ENCODE data around the gene LYZL6. TPM values are rescaled to one million over a fixed set of nuclear protein-coding genes. Genes with fewer than 3 reads are reported as not detected.

Gene LYZL6
- total and polyA plus RNA-seq, 10 of the 15 experiments (the other 5 are each of a cell fraction or from before 2014, with no cell fraction given): not detected

DNA sequence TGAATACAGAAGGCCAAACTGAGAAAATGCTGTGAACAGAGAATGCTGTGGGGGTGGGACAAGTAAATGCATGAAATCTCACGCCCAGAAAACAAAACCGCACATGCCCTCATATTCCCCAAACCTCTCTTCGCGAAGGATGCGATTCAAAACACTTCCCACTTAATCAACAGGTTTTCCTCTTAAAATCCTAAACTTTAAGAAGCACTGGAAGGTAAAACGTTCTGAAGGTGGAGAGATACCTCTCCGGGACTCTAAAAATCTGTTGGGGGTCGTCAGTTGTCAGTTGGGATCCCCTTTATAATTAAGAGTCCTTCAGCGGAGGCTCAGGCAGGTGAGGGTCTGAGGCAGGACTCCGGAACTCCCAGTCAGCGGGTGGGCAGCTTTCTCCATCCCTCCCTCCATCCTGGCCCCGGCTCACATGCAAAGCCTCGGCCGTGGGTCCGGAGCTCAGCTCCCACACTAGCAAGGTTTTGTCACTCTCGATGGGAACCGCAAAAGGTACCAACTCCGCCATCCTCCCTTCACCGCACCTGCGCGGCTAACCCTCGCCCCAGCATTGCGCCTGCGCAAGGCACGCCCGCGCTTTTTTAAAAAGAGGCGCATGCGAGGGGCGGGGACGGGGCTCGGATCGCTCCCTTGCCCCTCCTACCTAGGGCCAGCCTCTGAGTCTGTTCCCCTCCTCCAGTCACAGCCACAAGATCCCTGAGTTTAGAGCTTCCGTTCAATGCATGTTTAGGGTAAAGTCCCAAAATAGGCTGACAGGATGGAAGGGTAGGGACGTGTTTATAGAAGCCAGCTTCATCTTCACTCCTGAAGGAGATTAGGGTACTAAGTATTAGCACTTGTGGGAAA, 13.1 kb downstream of the LYZL6 start, which contains the start of gene RDM1:
TSS of gene RDM1 (minus strand) at position 563 of the 855 bp plus-strand sequence. CDS start at position 517, 46 bp downstream.
- H3K27ac ChIP-seq (ENCODE audit: control insufficient read depth, insufficient read depth): peak within 1 kb of the TSS; percentile 51
- H3K4me2 ChIP-seq (ENCODE audit: control insufficient read depth, insufficient read depth): peak within 1 kb of the TSS; percentile 75
- RAD21 ChIA-PET (ENCODE audit: unreplicated experiment): interaction anchor here (0.6 to 2.3 kb wide), 12 partner anchors 9 to 219 kb away, joined by 3 to 15 read pairs (median 3); partner anchors contain the start of genes CCL5 and TAF15
- H3K9ac ChIP-seq (ENCODE audit: control insufficient read depth, insufficient read depth, low read length): peak within 1 kb of the TSS; percentile 19; the same call in 1 of the 2 replicates
- H3K79me2 ChIP-seq (ENCODE audit: control insufficient read depth, insufficient read depth, low read length): no peaks in the 10 kb centered on the region
- CTCF ChIA-PET: interaction anchor here (0.7 to 4.3 kb wide), 14 partner anchors 7 to 219 kb away, joined by 3 to 35 read pairs (median 4); no protein-coding TSS in a partner anchor
- BruUV-seq (replicated peaks): TSS peak; percentile 94
- H3K36me3 ChIP-seq (ENCODE audit: control insufficient read depth in 2 of 2, insufficient read depth in 2 of 2, low read length in 1 of 2): no peaks in the 10 kb centered on the region
- FAIRE-seq: no peak
- H2AFZ ChIP-seq (ENCODE audit: control insufficient read depth, low read depth, low read length): peak within 1 kb of the TSS; percentile 92
- in situ Hi-C loops (cut with MboI): no loop called here
- no peaks in the 10 kb centered on the region for H3K9me3 ChIP-seq (replicated peaks; ENCODE audit: control insufficient read depth, insufficient read depth, low read length)
- ATAC-seq: peak; percentile 98
- peak; percentile 53 for DNase-seq (ENCODE audit: low read depth, low spot score)
- SMC1A ChIA-PET (ENCODE audit: uncharacterized antibody, unreplicated experiment): interaction anchor here (1.0 to 4.5 kb wide), 15 partner anchors 9 to 81 kb away, joined by 3 to 33 read pairs (median 4); partner anchors contain the start of genes CCL5 and LYZL6
- intact Hi-C loops (cut with micrococcal nuclease; ENCODE audit: unreplicated experiment): loop anchor here (5.0 kb wide), 1 partner anchor 83 kb away; no protein-coding TSS in a partner anchor
- H3K4me1 ChIP-seq (ENCODE audit: control insufficient read depth, insufficient read depth, low read length): peaks cover 5% of the 10 kb centered on the region; the same call in 1 of the 2 replicates
- no peaks in the 10 kb centered on the region for H3K27me3 ChIP-seq (replicated peaks in 1 of 2; ENCODE audit: control insufficient read depth in 2 of 2, insufficient read depth in 2 of 2, low read length in 1 of 2)
- H4K20me1 ChIP-seq (ENCODE audit: control insufficient read depth, insufficient read depth): no peaks in the 10 kb centered on the region
- 2% methylated on average over 34 of the region's 35 CpGs for WGBS (ENCODE audit: insufficient coverage, insufficient replicate concordance, low lambda C conversion rate, missing lambda C conversion rate)
- POLR2A ChIA-PET: interaction anchor here (1.1 to 1.4 kb wide), 3 partner anchors 12 to 204 kb away, joined by 4 to 5 read pairs (median 4); no protein-coding TSS in a partner anchor
- peak within 1 kb of the TSS; percentile 62 for H3K4me3 ChIP-seq
- TF ChIP-seq, protein P1, sequence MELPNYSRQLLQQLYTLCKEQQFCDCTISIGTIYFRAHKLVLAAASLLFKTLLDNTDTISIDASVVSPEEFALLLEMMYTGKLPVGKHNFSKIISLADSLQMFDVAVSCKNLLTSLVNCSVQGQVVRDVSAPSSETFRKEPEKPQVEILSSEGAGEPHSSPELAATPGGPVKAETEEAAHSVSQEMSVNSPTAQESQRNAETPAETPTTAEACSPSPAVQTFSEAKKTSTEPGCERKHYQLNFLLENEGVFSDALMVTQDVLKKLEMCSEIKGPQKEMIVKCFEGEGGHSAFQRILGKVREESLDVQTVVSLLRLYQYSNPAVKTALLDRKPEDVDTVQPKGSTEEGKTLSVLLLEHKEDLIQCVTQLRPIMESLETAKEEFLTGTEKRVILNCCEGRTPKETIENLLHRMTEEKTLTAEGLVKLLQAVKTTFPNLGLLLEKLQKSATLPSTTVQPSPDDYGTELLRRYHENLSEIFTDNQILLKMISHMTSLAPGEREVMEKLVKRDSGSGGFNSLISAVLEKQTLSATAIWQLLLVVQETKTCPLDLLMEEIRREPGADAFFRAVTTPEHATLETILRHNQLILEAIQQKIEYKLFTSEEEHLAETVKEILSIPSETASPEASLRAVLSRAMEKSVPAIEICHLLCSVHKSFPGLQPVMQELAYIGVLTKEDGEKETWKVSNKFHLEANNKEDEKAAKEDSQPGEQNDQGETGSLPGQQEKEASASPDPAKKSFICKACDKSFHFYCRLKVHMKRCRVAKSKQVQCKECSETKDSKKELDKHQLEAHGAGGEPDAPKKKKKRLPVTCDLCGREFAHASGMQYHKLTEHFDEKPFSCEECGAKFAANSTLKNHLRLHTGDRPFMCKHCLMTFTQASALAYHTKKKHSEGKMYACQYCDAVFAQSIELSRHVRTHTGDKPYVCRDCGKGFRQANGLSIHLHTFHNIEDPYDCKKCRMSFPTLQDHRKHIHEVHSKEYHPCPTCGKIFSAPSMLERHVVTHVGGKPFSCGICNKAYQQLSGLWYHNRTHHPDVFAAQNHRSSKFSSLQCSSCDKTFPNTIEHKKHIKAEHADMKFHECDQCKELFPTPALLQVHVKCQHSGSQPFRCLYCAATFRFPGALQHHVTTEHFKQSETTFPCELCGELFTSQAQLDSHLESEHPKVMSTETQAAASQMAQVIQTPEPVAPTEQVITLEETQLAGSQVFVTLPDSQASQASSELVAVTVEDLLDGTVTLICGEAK (IDR thresholded peaks at IDR 0.05; ENCODE audit: borderline replicate concordance): no peak; the same call in 1 of the 2 replicates
- TF ChIP-seq, protein P2, sequence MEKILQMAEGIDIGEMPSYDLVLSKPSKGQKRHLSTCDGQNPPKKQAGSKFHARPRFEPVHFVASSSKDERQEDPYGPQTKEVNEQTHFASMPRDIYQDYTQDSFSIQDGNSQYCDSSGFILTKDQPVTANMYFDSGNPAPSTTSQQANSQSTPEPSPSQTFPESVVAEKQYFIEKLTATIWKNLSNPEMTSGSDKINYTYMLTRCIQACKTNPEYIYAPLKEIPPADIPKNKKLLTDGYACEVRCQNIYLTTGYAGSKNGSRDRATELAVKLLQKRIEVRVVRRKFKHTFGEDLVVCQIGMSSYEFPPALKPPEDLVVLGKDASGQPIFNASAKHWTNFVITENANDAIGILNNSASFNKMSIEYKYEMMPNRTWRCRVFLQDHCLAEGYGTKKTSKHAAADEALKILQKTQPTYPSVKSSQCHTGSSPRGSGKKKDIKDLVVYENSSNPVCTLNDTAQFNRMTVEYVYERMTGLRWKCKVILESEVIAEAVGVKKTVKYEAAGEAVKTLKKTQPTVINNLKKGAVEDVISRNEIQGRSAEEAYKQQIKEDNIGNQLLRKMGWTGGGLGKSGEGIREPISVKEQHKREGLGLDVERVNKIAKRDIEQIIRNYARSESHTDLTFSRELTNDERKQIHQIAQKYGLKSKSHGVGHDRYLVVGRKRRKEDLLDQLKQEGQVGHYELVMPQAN (conservative IDR thresholded peaks at IDR 0.05): peak; percentile 86
- TF ChIP-seq IKZF1 (conservative IDR thresholded peaks at IDR 0.05): peak; percentile 83
- TF ChIP-seq, protein P3, sequence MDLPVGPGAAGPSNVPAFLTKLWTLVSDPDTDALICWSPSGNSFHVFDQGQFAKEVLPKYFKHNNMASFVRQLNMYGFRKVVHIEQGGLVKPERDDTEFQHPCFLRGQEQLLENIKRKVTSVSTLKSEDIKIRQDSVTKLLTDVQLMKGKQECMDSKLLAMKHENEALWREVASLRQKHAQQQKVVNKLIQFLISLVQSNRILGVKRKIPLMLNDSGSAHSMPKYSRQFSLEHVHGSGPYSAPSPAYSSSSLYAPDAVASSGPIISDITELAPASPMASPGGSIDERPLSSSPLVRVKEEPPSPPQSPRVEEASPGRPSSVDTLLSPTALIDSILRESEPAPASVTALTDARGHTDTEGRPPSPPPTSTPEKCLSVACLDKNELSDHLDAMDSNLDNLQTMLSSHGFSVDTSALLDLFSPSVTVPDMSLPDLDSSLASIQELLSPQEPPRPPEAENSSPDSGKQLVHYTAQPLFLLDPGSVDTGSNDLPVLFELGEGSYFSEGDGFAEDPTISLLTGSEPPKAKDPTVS (IDR thresholded peaks at IDR 0.05; ENCODE audit: low read depth, low read length): no peak
- no peak for TF ChIP-seq SMAD5 (IDR thresholded peaks at IDR 0.05; ENCODE audit: low read depth)
- TF ChIP-seq, protein P4, sequence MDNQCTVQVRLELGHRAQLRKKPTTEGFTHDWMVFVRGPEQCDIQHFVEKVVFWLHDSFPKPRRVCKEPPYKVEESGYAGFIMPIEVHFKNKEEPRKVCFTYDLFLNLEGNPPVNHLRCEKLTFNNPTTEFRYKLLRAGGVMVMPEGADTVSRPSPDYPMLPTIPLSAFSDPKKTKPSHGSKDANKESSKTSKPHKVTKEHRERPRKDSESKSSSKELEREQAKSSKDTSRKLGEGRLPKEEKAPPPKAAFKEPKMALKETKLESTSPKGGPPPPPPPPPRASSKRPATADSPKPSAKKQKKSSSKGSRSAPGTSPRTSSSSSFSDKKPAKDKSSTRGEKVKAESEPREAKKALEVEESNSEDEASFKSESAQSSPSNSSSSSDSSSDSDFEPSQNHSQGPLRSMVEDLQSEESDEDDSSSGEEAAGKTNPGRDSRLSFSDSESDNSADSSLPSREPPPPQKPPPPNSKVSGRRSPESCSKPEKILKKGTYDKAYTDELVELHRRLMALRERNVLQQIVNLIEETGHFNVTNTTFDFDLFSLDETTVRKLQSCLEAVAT (IDR thresholded peaks at IDR 0.05): 0 out of 2 replicates have a peak, but pooled peaks have one; percentile 22
- TF ChIP-seq, protein P5, sequence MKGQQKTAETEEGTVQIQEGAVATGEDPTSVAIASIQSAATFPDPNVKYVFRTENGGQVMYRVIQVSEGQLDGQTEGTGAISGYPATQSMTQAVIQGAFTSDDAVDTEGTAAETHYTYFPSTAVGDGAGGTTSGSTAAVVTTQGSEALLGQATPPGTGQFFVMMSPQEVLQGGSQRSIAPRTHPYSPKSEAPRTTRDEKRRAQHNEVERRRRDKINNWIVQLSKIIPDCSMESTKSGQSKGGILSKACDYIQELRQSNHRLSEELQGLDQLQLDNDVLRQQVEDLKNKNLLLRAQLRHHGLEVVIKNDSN (IDR thresholded peaks at IDR 0.05; ENCODE audit: borderline replicate concordance, extremely low read length, insufficient read depth, low read depth, low read length): no peak
- TF ChIP-seq YY1 (IDR thresholded peaks at IDR 0.05; ENCODE audit: low read depth, low read length): peak; percentile 36; the same call in 1 of the 2 replicates
